ENCODE measurements around the gene OSGEP.

OSGEP gene

DNA sequence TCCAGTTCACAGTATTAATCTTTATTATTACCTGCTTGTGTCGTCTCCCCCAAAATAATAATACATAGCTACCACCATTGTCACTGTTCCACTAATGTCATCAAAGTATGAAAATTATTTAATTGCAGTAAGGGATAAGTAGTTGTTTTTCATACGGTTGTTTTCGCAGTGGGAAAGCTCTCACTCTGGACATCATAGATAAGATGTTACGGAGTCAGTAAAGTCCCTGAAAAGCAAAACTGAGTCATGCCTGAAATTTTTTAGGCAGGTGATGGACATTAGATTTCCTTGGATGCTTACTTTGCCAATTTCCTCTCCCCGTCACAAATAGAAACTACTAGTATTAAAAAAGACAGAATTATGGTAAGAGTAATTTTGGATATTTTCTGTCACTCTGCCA lies 27.8 kb upstream of the OSGEP start:
- DNase-seq (ENCODE audit: extremely low read depth, low read depth): no peak
- TF ChIP-seq, protein P1, sequence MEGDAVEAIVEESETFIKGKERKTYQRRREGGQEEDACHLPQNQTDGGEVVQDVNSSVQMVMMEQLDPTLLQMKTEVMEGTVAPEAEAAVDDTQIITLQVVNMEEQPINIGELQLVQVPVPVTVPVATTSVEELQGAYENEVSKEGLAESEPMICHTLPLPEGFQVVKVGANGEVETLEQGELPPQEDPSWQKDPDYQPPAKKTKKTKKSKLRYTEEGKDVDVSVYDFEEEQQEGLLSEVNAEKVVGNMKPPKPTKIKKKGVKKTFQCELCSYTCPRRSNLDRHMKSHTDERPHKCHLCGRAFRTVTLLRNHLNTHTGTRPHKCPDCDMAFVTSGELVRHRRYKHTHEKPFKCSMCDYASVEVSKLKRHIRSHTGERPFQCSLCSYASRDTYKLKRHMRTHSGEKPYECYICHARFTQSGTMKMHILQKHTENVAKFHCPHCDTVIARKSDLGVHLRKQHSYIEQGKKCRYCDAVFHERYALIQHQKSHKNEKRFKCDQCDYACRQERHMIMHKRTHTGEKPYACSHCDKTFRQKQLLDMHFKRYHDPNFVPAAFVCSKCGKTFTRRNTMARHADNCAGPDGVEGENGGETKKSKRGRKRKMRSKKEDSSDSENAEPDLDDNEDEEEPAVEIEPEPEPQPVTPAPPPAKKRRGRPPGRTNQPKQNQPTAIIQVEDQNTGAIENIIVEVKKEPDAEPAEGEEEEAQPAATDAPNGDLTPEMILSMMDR (IDR thresholded peaks at IDR 0.05; ENCODE audit: low read depth, low read length): no peak

DNA sequence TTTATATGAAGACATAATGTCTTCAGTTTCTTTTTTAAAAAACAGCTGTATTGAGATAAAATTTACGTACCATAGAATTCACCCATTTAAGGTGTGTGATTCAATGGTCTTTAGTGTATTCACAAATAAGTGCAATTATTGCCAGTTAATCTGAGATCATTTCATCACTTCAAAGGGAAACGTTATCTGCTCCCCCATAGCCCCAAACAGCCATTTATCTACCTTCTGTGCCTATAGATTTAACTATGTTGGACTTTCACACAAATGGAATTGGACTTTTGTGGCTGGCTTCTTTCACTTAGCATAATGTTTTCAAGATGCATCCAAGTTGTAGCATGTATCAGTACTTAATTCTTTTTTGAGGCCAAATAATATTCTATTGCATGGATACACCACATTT lies 24.3 kb upstream of the OSGEP start:
- TF ChIP-seq, protein P1 (IDR thresholded peaks at IDR 0.05; ENCODE audit: low read depth, low read length): no peak
- DNase-seq (ENCODE audit: extremely low read depth, low read depth): no peak

DNA sequence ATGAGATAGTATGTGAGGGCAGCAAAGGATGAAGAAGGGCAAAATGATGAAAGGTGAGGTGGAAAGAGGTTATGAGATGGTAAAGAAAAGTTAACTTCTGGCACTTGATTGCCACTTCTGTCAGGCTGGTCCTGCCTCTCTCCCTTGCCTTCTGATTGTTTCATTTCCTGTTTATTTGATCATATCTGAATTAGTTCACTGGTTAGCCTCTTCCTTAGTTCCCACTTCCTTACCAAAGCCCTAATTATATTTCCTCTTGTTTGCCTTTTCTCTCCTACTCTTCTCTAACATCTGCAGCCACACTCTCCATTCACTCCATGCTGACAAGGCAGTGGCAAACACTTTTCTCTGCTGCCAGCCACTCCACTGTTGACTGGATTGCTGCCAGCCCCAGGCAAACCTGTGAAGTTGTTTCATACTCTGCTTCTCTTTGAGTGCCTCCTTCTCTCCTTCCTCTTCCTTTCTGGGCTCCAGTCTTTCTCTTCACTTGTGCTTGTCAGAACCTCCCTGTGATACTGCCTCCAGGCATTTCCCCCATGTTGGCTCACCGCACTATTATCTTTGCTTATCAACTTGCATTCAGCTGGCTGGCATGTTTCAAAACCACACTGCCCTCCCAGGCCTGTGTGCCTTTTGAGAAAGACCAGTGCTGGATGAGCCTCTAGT lies 22.7 kb upstream of the OSGEP start:
- no peak for DNase-seq (ENCODE audit: extremely low read depth, low read depth)

DNA sequence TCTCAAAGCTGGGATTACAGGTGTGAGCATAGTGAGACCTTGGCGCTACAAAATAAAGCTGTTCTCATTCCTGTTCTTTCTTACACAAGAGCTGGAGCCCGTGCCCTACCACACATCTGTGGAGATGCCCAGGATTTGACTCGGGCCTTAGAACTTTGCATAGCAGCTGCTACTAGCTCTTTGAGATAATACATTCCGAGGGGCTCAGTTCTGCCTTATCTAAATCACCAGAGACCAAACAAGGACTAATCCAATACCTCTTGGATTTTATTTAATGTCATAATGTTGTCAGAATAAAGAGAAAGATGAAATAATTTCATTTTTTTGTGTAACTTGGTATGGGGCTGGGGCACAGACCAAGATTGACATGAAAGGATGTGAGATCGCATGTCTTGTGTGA lies 22.2 kb upstream of the OSGEP start:
- TF ChIP-seq, protein P1 (IDR thresholded peaks at IDR 0.05; ENCODE audit: low read depth, low read length): no peak
- no peak for DNase-seq (ENCODE audit: extremely low read depth, low read depth)

More for the DNA sequence above, 22.7 kb upstream of the OSGEP start:
- TF ChIP-seq, protein P1 (IDR thresholded peaks at IDR 0.05; ENCODE audit: low read depth, low read length): no peak

DNA sequence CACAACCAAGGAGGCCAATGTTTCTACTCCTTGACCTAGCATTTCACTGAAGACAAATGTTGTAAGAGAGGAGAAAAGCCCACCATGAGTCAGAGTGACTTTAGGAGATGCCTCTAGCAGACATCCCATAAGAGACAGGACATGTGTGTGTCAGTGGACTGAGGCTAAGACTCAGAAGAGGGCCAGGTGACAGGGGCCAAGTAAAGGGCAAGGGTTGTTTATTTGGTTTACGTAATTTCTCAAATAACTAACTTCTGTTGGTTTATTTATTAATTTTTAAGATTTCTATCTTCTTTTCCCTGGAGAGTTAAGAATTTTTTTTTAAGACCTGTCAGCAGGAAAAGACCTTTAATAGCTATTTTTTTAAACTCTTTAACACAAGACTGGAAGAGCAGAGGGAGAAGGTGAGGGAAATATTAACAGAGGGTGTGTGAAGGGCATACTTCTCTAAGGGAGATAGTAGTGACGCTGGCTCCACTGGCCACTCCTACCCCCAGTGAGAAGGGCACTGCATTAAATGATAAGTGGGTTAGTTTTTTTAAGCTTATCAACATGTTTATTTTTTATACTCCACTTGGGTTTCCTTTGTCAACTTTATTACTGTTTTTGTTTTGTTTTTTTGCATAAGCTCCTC lies 18.0 kb upstream of the OSGEP start:
- TF ChIP-seq, protein P1 (IDR thresholded peaks at IDR 0.05; ENCODE audit: low read depth, low read length): no peak
- DNase-seq (ENCODE audit: extremely low read depth, low read depth): no peak

DNA sequence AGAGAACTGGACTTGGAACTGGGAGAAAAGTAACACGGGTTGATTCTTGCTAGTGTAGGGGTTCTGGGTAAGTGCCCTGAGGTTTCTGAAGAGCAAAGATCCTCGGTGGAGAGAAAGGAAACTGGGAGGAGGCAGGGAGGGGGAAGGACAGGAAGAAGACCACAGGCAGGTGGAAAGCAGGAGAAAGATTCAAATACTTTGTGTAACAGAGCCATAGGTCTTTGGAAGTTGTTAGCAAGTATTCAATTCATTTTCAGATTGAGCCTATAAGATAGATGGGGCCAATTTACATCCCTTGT lies 15.9 kb upstream of the OSGEP start:
- DNase-seq (ENCODE audit: extremely low read depth, low read depth): no peak
- TF ChIP-seq, protein P1 (IDR thresholded peaks at IDR 0.05; ENCODE audit: low read depth, low read length): no peak

DNA sequence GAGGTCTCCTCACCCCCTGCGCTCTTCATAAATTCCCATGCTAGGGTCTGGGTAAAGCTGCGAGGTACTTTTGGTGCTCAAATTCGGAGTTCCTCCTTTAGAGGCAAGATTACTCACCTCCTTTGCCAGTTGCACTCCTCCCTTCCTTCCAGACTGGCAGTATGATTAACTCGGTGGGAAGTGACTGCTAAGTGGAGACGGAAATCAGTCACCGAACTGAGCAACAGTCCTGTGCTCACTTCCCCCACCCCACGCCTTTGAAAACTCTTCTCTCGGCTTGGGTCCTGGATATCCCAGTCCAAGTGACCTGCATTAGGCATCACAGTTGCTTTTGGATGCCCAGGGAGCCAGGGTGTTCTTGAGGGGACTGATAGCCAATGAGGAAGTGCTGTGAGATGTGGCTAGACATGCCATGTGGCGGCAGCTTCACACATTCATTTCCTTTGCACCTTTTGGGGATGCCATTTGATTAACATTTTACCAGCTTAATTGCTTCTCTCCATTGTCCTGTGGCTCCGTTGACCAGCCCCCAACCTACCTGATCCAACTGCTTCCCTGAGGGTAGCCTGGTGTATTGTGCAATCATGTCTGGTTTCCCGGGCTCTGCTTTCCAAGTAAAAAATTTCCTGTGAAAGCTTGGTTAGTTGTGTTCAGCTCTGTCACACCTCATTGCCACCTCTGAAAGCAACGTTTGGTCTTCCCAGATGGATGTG lies 15.4 kb upstream of the OSGEP start:
- no peak for DNase-seq (ENCODE audit: extremely low read depth, low read depth)

More for the DNA sequence above, 15.4 kb upstream of the OSGEP start:
- TF ChIP-seq, protein P1 (IDR thresholded peaks at IDR 0.05; ENCODE audit: low read depth, low read length): no peak

Measured in AG09319 (cell line).